ENCODE results near the gene RNF115. TPM values are rescaled to one million over a fixed set of nuclear protein-coding genes. Genes with fewer than 3 reads are reported as not detected.

Gene RNF115
- total RNA-seq, 1 experiment from 2014 or later, result 11.0 TPM

- no peak for DNase-seq
- no peaks in the 10 kb centered on the region for H3K9me3 ChIP-seq (ENCODE audit: control insufficient read depth, low read depth, low read length)
- H3K14ac ChIP-seq (ENCODE audit: insufficient read depth, low read length), result no peak overlapping the region
- no peak overlapping the region for H2BK15ac ChIP-seq (ENCODE audit: low read depth, low read length)
- no peaks in the 10 kb centered on the region for H4K20me1 ChIP-seq (ENCODE audit: control insufficient read depth, insufficient read depth, insufficient read length)
- no peak overlapping the region for H3K23ac ChIP-seq (ENCODE audit: insufficient read length, low read depth, low read length)
- Mint-ChIP-seq H3K27ac (no peak overlapping the region), H3K4me1 (peaks cover 0 to 9% of the 10 kb centered on the region in 2 experiments; a peak in 2 of 4 replicates), H3K9me3 (no peaks in the 10 kb centered on the region), H3K4me3 (no peak overlapping the region), H3K36me3 (ENCODE audit: insufficient read depth in 1 of 3, low read depth in 3 of 3) (no peaks in the 10 kb centered on the region), H3K27me3 (ENCODE audit: low read depth) (peaks cover 9% of the 10 kb centered on the region)
- WGBS (ENCODE audit: extremely low coverage, insufficient read length, low lambda C conversion rate), result no CpG with 5 or more reads among the region's 6 CpGs
- H3K27me3 ChIP-seq (ENCODE audit: insufficient read depth, low read length), result no peaks in the 10 kb centered on the region
- no peak overlapping the region for H3K4ac ChIP-seq (ENCODE audit: low read depth, low read length)
- H2AFZ ChIP-seq (ENCODE audit: low read length), result no peak overlapping the region
- no peaks in the 10 kb centered on the region for H3K23me2 ChIP-seq (ENCODE audit: insufficient read length, low read depth, low read length, poor library complexity, severe bottlenecking)
- H3K4me1 ChIP-seq (ENCODE audit: insufficient read depth, low read length), result no peaks in the 10 kb centered on the region
- H2AK5ac ChIP-seq (ENCODE audit: insufficient read length, low read length), result no peak overlapping the region
- no peak overlapping the region for H3K56ac ChIP-seq (ENCODE audit: insufficient read length, low read depth, low read length)
- TF ChIP-seq CTCF (conservative IDR thresholded peaks at IDR 0.05), result no peak
- no peaks in the 10 kb centered on the region for H3K79me1 ChIP-seq (ENCODE audit: insufficient read depth, low read depth, low read length, poor library complexity, severe bottlenecking)
- H2BK120ac ChIP-seq (ENCODE audit: low read depth, low read length, poor library complexity, severe bottlenecking), result no peak overlapping the region
- no peak overlapping the region for H3K4me2 ChIP-seq (ENCODE audit: insufficient read depth, insufficient read length, low read length)
- no peak overlapping the region for H4K8ac ChIP-seq (replicated peaks; ENCODE audit: insufficient read length, low read depth, low read length)
- no peak overlapping the region for H2BK12ac ChIP-seq (ENCODE audit: insufficient read length, low read depth, low read length)
- H4K91ac ChIP-seq (ENCODE audit: insufficient read length, low read depth, low read length), result no peak overlapping the region
- H4K5ac ChIP-seq (ENCODE audit: insufficient read length, low read depth, low read length), result no peak overlapping the region
- H3T11ph ChIP-seq (ENCODE audit: low read length), result no peak overlapping the region
- H3K9ac ChIP-seq (ENCODE audit: extremely low read depth, insufficient read length, low read length), result no peak overlapping the region
- no peak overlapping the region for H3K18ac ChIP-seq (ENCODE audit: insufficient read length, low read depth, low read length)
- no peak overlapping the region for H2BK20ac ChIP-seq (ENCODE audit: low read depth, low read length, poor library complexity, severe bottlenecking)
- H3K27ac ChIP-seq (ENCODE audit: insufficient read length, low read depth, low read length), result no peak overlapping the region
- H3K79me2 ChIP-seq (ENCODE audit: insufficient read depth, low read length), result no peaks in the 10 kb centered on the region
- no peak overlapping the region for H2BK5ac ChIP-seq (ENCODE audit: insufficient read length, low read length)
These were observed 109.3 kb downstream of the RNF115 start for GRCh38 chr1:145714524-145715111.
